CD4-positive, alpha-beta T cell treated with Interleukin-2 at 100 ng/mL for 4 hours (primary cell): ENCODE measurements around the gene ZNF746.

ENCODE experiments used
- DNase-seq: peaks from one replicate; pipeline ENCODE4 v3.0.0-alpha.2; 2020; ENCODE audit warnings: low spot score

Gene ZNF746

DNA sequence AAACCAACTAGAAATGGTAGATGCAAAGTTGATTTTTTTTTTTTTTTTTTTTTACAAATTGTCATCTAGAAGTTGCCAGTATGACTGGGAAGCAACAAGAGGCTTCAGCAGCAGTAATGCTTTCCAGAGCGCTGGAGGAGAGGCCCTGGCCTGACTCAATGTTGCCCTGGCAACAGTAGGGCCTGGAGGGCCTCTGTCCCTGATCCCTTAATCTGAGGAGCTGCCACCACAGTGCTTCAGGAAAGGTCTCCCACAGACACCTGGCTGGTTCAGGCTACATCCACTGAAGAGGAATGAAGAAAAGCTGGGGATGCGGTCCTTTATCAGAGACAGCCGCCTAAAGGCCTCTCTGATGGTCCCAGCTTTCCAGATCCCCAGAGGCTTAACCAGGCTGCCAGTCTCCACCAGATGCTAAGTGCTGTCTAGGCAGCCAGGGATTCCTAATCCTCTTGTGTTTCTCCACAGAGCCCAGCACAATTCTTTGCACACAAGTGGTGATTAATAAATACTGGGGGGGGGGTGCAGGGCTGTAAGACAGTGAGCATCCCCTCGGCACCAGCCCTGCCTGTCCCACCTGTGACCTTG is 70.4 kb downstream of the ZNF746 start:
- DNase-seq, result no peak

DNA sequence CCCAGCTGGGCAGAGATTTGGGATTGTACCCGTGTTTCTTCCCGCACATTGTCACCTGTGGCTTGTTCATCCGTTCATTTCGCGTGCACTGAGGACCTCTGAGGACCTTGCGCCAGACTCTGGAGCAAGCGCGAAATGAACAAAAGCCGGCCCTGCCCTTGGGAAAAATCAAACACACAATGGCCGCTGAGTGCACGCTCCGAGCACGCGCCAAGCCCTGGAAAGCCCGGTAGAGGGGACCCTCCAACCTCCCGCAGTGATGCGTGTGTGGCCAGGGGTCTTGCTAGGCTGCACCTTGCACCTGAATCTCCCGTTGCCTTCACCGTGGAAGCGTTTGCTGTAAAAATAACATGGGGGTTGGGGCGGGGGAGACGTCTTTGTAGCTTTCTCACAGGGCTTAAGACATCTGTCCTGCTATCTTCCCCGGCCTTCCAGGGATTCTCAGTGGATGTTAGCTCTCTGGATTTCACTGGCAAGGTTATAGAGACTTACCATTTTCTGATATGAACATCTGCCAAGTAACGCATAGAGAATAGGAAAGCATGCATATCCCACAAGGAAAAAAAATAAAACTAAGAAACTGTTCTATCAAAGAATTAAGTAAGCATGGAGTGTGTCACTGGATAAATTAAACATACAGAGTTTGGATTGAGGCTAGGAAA is 74.0 kb downstream of the ZNF746 start:
- no peak for DNase-seq

DNA sequence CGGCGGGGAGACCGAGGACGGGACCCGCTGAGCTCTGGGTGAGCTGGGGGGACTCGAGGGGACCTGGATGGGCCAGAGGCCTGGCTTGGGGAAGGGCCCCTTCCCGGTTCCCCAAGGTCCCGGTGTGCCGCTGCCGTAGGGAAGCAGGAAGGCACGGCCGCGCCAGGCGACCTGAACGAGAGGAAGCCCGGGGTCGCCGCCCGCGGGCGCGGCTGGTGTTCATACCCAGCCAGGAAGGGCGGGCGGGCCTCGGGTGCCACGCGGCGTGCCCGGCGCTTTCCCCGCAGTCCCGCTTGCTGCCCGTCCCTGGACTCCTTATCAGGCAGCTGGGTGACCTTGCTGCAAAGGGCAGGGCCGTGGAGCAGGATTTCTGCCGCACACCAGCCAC is 74.7 kb downstream of the ZNF746 start:
- DNase-seq, result peak; percentile 18
